ENCODE data around the gene AMPH.

GRCh38 chr7:38554586-38554985, 76.6 kb downstream of the AMPH start:
- TF ChIP-seq, protein P1, sequence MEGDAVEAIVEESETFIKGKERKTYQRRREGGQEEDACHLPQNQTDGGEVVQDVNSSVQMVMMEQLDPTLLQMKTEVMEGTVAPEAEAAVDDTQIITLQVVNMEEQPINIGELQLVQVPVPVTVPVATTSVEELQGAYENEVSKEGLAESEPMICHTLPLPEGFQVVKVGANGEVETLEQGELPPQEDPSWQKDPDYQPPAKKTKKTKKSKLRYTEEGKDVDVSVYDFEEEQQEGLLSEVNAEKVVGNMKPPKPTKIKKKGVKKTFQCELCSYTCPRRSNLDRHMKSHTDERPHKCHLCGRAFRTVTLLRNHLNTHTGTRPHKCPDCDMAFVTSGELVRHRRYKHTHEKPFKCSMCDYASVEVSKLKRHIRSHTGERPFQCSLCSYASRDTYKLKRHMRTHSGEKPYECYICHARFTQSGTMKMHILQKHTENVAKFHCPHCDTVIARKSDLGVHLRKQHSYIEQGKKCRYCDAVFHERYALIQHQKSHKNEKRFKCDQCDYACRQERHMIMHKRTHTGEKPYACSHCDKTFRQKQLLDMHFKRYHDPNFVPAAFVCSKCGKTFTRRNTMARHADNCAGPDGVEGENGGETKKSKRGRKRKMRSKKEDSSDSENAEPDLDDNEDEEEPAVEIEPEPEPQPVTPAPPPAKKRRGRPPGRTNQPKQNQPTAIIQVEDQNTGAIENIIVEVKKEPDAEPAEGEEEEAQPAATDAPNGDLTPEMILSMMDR (IDR thresholded peaks at IDR 0.05): no peak
- TF ChIP-seq POLR2A (IDR thresholded peaks at IDR 0.05): no peak
